Measurements from ENCODE around the gene STK39.
A peak's percentile ranks its signal among the peaks of the same experiment; 100 is the strongest.

STK39 gene

DNA sequence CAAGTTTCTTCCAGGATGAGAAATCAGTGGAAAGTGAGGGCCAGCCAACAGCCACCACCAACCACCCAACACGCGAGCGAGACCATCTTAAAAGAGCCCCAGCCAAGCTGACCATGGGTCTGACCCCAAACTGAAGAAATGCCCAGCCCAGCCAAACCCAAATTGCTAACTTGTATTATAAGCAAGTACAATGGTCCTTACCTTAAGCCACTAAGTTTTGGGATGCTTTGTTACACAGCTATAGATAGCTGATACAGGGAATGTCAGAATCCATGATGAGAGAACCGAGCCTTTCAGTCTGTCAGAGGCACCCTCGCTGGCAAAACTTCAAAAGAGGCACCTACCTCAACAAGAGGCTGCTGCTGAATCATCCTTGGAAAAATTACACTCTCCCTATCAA, 17.0 kb downstream of the STK39 start:
- DNase-seq (ENCODE audit: low spot score in 2 of 2): no peak
- peak overlapping the region; percentile 1 for H3K27ac Mint-ChIP-seq
- peaks cover 10% of the 10 kb centered on the region for H3K36me3 Mint-ChIP-seq
- no peak for ATAC-seq
- peaks cover 4% of the 10 kb centered on the region for H3K9me3 Mint-ChIP-seq
- peaks cover 19% of the 10 kb centered on the region for H3K4me1 Mint-ChIP-seq
- no peak overlapping the region for H3K4me3 Mint-ChIP-seq

DNA sequence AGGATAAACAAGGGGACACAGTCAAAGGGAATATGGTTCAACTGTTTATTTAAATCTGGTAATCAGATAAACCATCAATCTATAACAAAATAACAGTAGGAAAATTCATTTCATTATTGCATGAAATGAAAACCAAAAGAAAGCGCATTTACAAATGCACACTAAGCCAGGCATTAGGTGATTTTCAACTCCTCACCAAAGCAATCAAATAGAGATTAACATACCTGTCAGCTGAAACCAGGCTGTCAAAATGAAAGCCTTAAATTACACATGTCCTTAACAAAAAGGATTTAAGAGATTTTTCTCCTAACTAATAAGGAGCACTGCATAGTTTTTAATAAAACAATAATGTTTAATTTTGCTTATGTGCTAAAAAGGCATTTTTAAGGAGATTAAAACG, 23.0 kb downstream of the STK39 start:
- Mint-ChIP-seq H3K4me3 (no peak overlapping the region), H3K27ac (peak overlapping the region; percentile 43), H3K9me3 (no peaks in the 10 kb centered on the region), H3K4me1 (peaks cover 28% of the 10 kb centered on the region), H3K36me3 (peaks cover 6% of the 10 kb centered on the region)
- DNase-seq (ENCODE audit: low spot score in 2 of 2) (no peak), ATAC-seq (peak; percentile 76)

DNA sequence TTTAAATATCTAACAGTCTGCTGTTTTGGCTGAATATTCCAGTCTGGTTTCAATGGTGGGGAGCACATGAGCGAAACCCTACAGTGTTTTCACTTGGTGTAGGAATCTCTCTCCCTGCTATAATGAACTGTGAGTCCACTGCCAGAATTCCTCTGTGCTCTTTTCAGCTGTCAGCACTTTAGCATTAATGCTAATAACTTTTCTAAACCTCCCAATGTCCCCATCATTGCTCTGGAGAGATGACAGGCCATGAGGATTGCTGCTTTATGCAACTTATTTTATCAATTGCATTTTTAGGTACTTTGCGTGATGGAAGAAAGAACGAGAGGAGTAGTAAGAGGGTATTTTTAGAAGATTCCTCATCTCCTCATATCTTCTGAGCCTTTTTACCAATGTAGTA, 25.3 kb downstream of the STK39 start:
- DNase-seq (ENCODE audit: low spot score in 2 of 2): no peak
- Mint-ChIP-seq H3K4me1 (peaks cover 38% of the 10 kb centered on the region), H3K36me3 (peaks cover 6% of the 10 kb centered on the region), H3K4me3 (no peak overlapping the region), H3K27ac (no peak overlapping the region), H3K9me3 (no peaks in the 10 kb centered on the region)
- no peak for ATAC-seq

DNA sequence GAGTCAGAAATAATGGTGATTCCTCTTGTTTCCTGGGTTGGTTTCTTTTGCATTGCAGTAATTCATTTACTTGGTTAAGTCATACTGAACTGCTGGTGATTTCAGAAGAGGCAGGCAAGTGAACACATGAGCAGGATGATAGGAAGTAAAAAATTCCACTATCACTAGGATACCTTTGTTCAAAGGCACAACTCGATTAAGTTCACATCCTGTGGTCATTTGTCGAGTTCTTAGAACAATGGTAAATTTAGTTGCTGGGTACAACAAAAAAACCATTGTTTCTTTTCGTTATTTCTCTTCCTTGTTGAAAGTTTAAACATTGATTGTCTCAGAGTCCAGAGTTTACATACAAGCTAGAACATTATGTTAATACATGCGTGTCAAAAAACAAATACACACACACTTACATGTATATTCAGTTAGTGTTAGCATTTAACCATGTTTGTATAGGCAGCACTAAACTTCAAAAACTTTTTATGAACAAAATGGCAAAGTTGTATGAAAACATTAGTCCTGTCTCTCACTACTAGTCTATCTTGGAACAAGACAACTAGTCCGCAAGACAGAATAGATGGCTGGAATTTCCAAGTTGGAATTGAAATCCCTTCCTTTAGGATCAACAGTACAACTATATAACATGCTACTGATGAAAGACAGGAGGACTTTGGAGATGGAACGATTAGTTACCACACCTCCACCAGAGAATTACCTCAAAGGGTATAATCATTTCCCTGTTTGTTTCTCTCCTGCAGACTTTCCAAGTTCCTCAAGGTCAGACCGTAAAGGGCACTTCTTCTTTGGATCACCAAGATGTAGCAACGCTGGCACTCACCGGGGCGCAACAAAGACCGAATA, 26.2 kb downstream of the STK39 start:
- Mint-ChIP-seq H3K4me3 (no peak overlapping the region), H3K36me3 (peaks cover 6% of the 10 kb centered on the region), H3K4me1 (peaks cover 38% of the 10 kb centered on the region), H3K9me3 (no peaks in the 10 kb centered on the region), H3K27ac (no peak overlapping the region)
- ATAC-seq (no peak), DNase-seq (ENCODE audit: low spot score in 2 of 2) (no peak)

DNA sequence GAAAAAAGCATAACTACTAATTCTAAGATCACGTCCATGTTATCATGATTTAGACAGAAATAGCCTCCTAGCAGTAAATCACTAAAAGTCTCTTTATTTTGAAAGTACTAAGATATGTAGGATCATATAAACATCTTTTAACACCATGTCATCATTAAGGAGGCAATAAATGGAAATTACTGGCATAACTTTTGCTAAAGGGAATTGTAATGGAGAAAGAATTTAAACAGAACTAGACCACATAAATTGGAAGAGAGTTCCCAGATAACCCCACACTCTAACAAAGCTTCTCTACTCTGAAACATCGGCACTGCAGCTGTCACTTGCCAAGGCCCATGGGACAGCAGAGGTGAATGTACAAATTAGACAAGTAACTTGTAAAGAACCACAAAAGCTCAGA, 29.5 kb downstream of the STK39 start:
- ATAC-seq (no peak), DNase-seq (ENCODE audit: low spot score in 2 of 2) (no peak)
- H3K4me3 Mint-ChIP-seq: no peak overlapping the region
- peaks cover 39% of the 10 kb centered on the region for H3K4me1 Mint-ChIP-seq
- peaks cover 6% of the 10 kb centered on the region for H3K36me3 Mint-ChIP-seq
- no peak overlapping the region for H3K27ac Mint-ChIP-seq
- no peaks in the 10 kb centered on the region for H3K9me3 Mint-ChIP-seq

DNA sequence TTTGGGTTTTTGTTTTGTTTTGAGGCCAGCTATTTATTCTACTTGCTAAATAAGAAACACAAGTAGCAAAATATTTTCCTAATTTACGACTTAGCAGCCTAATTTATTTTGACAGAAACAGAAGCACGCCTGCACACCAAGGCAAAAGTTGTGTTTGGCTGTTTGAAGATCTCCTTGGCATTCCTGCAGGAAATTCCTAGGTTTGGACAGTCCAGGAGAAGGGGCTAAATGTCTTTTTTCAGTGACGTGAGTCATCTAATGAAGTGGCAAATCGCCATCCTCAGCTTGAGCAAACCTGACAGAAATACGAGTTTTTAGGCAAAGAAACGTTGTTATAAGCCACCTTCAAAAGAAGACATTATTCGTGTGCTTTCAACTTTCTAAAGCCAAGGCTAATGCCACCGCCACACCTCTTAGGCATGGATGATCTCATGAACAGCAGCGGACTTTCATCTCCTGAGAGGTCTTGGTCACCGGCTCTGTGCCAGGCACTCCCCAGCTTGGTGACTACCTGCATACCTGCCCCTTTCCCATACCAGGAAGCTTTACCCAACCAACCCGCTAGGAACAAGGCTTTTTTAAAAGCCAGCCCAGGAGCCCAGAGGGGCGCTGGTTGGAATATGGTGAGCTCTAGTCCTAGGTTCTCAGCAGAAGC, 30.9 kb downstream of the STK39 start:
- peaks cover 46% of the 10 kb centered on the region for H3K4me1 Mint-ChIP-seq
- DNase-seq (ENCODE audit: low spot score in 2 of 2): no peak

DNA sequence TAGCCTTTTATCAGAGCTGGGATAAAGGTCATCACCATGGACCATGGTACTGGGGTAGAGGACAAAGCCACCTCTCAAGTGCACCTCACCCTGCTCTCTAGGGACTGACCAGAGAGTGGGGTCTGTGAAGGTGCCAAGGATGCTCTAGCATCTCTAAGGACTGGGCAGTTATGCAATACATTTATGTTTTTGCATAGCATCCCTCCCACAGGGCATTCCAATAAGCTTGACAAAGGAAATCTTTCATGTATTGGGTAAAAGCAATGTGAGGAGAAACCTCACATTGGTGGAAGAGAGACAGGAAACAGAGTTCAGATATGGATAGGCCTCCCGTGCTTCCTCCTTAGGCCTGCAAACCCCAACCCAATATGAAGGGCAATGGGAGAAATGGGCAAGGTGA, 31.6 kb downstream of the STK39 start:
- DNase-seq (ENCODE audit: low spot score in 2 of 2) (no peak), ATAC-seq (no peak)
- no peak overlapping the region for H3K27ac Mint-ChIP-seq
- H3K4me1 Mint-ChIP-seq: peaks cover 45% of the 10 kb centered on the region
- H3K9me3 Mint-ChIP-seq: no peaks in the 10 kb centered on the region
- no peak overlapping the region for H3K4me3 Mint-ChIP-seq
- H3K36me3 Mint-ChIP-seq: peaks cover 3% of the 10 kb centered on the region

More for the DNA sequence above, 30.9 kb downstream of the STK39 start:
- H3K36me3 Mint-ChIP-seq: peaks cover 6% of the 10 kb centered on the region
- H3K9me3 Mint-ChIP-seq: no peaks in the 10 kb centered on the region
- no peak overlapping the region for H3K27ac Mint-ChIP-seq
- no peak overlapping the region for H3K4me3 Mint-ChIP-seq
- no peak for ATAC-seq

DNA sequence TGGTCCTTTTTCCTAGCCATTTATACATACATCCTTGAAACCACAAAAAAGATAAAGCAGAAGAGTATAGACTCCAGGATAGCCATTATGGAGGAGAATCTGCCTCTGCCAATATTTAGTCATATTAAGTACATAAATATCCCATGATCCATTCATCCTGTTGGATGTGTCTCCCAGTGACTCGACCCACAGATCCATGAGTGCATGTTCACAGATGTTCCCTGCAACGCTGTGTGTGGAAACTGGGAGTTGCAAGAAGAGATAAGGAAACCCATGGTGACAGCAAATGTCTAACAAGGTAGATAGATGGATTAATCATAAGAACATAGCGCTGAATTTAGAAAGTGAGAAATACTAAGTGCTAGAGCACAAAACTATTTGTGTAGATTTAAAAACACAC, 34.5 kb downstream of the STK39 start:
- ATAC-seq: no peak
- no peak for DNase-seq (ENCODE audit: low spot score in 2 of 2)
- peaks cover 50% of the 10 kb centered on the region for H3K4me1 Mint-ChIP-seq
- peaks cover 8% of the 10 kb centered on the region for H3K36me3 Mint-ChIP-seq
- H3K27ac Mint-ChIP-seq: peak overlapping the region; percentile 86
- H3K9me3 Mint-ChIP-seq: no peaks in the 10 kb centered on the region
- H3K4me3 Mint-ChIP-seq: no peak overlapping the region

DNA sequence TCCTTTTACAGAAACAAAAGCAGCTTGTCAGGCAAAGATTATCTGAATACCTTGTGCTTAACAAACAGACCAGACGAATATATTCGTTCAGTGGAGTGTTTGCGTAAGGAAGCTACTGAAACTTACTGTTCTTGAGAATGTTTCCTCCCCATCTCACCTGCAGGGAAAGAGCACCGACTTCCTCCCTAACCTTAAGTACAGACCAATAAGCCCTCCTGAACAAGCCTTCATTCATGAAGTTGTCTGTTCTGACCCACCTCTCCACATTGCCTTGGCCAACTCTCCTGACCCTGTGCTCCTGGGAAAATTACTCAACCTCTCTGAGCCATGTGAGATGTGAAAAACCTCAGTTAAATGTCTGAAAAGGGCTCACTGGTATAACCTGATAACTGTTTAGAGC, 35.2 kb downstream of the STK39 start:
- H3K36me3 Mint-ChIP-seq: peaks cover 8% of the 10 kb centered on the region
- peaks cover 56% of the 10 kb centered on the region for H3K4me1 Mint-ChIP-seq
- DNase-seq (ENCODE audit: low spot score in 2 of 2) (no peak), ATAC-seq (no peak)
- H3K27ac Mint-ChIP-seq: peak overlapping the region; percentile 86
- H3K9me3 Mint-ChIP-seq: no peaks in the 10 kb centered on the region
- peak overlapping the region; percentile 59 for H3K4me3 Mint-ChIP-seq

DNA sequence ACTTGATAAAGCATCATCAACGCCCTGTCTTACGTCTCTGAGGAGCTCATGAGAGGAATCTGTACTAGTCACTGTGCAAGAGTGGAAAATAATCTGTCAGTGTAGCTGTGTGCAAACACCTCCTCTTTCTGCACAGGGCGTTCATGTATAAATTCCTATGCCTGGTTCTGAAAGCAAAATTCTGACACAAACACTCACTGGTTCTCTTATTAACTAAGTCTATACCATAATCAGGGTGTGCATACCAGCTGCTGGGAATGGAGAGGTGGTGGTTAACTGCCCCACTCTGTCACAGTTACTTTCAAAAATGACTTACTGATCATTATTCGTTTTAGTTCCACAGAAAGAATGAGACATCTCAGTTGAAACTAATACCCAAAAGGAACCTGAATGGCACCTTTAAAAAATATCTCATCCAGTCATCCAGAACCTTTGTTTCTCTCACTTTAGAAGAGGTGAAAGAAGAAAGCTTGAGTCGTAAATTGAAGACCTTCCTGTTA, 35.7 kb downstream of the STK39 start:
- peak overlapping the region; percentile 59 for H3K4me3 Mint-ChIP-seq
- peak overlapping the region; percentile 86 for H3K27ac Mint-ChIP-seq
- DNase-seq (ENCODE audit: low spot score in 2 of 2) (peak in 1 of 2 donors; percentile 61), ATAC-seq (peak; percentile 81)
- peaks cover 61% of the 10 kb centered on the region for H3K4me1 Mint-ChIP-seq
- peaks cover 8% of the 10 kb centered on the region for H3K36me3 Mint-ChIP-seq
- H3K9me3 Mint-ChIP-seq: no peaks in the 10 kb centered on the region

DNA sequence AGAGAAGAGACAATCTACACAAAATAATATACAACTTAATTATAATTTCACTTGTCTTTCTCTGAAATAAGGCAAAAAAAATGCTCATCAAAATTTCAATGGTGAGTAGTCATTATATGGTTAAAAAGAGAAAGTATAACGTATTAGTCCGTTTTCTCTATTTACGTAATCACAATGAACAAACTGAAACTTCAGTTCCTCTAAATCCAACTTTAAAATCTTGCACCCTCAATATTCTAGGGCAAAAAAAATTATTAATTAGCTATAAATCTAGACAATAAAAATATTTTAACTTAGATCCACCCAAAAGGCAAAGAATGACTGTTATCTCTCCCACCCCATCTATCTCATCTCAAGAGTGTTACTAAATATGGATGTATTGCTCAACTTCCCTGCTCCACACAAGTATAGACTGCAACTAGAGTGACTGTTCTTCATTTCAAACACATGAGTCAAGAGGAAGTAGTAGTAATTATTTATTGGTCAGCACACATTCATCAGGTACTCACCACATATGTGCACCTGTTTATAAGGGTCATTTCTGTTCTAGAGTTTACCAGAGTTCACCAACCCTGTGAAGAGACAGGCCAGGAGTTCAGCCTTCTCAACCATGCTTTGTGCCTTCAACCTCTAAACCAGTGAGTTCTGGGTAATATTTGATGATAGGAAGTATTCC, 36.4 kb downstream of the STK39 start:
- Mint-ChIP-seq H3K27ac (peak overlapping the region; percentile 86), H3K4me3 (peak overlapping the region; percentile 59), H3K9me3 (no peaks in the 10 kb centered on the region), H3K36me3 (peaks cover 8% of the 10 kb centered on the region), H3K4me1 (peaks cover 62% of the 10 kb centered on the region)
- ATAC-seq (peak; percentile 89), DNase-seq (ENCODE audit: low spot score in 2 of 2) (no peak)

DNA sequence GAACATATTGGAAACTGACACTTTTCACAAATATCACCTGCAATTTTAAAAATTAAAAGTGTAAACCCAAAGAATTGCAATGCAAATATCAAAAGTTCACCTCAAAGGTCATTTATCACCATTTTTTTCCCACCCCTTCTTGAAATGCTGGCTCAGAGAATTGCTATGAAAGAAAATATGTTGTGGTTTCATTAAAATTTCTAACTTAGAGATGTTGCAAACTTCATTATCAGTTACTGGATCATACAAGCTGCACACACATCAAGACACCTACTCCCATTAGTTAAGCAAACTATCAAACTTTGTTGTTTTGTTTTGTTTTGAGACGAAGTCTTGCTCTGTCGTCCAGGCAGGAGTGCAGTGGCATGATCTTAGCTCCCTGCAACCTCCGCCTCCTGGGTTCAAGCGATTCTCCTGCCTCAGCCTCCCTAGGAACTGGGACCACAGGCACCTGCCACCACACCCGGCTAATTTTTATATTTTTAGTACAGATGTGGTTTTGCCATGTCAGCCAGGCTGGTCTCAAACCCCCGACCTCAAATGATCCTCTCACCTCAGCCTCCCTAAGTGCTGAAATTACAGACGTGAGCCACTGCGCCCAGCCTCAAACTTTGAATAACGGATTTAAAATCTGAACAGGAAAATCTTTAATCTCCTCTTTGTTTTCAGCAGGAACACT, 37.0 kb downstream of the STK39 start:
- Mint-ChIP-seq H3K4me3 (peak overlapping the region; percentile 59), H3K9me3 (no peaks in the 10 kb centered on the region), H3K27ac (peak overlapping the region; percentile 8), H3K4me1 (peaks cover 56% of the 10 kb centered on the region), H3K36me3 (peaks cover 8% of the 10 kb centered on the region)
- ATAC-seq (no peak), DNase-seq (ENCODE audit: low spot score in 2 of 2) (peak in 1 of 2 donors; percentile 65)

DNA sequence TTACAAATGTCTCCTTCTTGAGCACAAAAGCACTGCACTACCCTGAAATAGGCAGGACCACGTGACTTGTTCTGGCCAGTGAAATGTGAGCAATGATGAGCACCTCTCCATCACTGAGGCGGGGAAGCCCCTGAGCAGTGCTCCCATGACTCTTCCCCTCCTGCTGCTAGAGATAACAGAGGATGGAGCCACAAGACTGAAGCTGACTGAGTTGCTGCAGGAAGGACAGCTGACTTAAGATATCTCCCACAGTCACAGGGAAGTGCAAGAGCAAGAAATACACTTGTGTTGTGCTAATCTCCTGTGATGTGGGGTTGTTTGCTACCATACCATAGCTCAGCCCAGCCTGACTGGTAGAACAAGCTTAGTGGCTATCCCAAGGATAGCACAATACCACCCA, 38.7 kb downstream of the STK39 start:
- no peak overlapping the region for H3K4me3 Mint-ChIP-seq

DNA sequence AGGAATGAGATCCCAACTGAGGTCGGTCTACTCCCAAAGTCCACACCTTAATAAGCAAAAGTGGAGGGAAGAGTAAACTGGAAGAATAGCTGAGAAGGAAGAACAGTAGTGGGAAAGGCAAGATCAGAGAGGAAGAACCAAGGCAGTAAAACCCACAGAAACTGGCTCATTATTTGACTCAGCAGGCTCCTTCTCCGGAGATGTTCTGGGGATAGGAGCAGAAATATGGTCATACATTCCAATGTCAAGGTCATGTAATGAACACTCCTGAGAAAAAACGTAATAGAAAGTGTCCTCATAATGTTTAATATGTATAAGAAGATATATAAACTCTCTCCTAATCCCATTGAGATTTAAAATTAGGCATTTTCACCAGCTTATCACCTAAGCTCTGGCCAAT, 39.5 kb downstream of the STK39 start:
- peaks cover 66% of the 10 kb centered on the region for H3K4me1 Mint-ChIP-seq
- no peak overlapping the region for H3K27ac Mint-ChIP-seq
- ATAC-seq (no peak), DNase-seq (ENCODE audit: low spot score in 2 of 2) (no peak)
- no peak overlapping the region for H3K4me3 Mint-ChIP-seq
- peaks cover 12% of the 10 kb centered on the region for H3K36me3 Mint-ChIP-seq
- no peaks in the 10 kb centered on the region for H3K9me3 Mint-ChIP-seq

More for the DNA sequence above, 38.7 kb downstream of the STK39 start:
- ATAC-seq (peak; percentile 11), DNase-seq (ENCODE audit: low spot score in 2 of 2) (no peak)
- H3K27ac Mint-ChIP-seq: no peak overlapping the region
- peaks cover 62% of the 10 kb centered on the region for H3K4me1 Mint-ChIP-seq
- H3K9me3 Mint-ChIP-seq: no peaks in the 10 kb centered on the region
- H3K36me3 Mint-ChIP-seq: peaks cover 8% of the 10 kb centered on the region
